Neural cell (in vitro differentiated cells): ENCODE data around the gene KAT8. TPM values are rescaled to one million over a fixed set of nuclear protein-coding genes. Genes with fewer than 3 reads are reported as not detected.

Experiments
- H2AFZ ChIP-seq: fragments of 200-600, 300-800 bp; sonication (generic), shearing (Covaris generic); 2 replicates; pipeline ENCODE4 v1.6.0; 2014; ENCODE audit warnings: low read depth, mild to moderate bottlenecking, antibody characterized with exemption, low read length, moderate library complexity
- H3F3A ChIP-seq: fragments of 200-600 bp; shearing (Covaris generic); 2 replicates; pipeline ENCODE4 v1.6.1; 2016; ENCODE audit warnings: mild to moderate bottlenecking, moderate library complexity, mixed read lengths, antibody characterized with exemption, low read length; ENCODE audit not compliant: insufficient read depth, poor library complexity, severe bottlenecking
- H3K27ac ChIP-seq: fragments of 200-600, 300-800 bp; sonication (generic), shearing (Covaris generic); 2 replicates; pipeline ENCODE4 v1.5.1; 2014; ENCODE audit warnings: mild to moderate bottlenecking, low read length, moderate library complexity
- H3K27me3 ChIP-seq: fragments of 300-800, 200-600 bp; sonication (generic), shearing (Covaris generic); 2 replicates; pipeline ENCODE4 v1.6.0; 2014; ENCODE audit warnings: mild to moderate bottlenecking, low read depth, low read length, moderate library complexity; ENCODE audit not compliant: insufficient read depth
- H3K36me3 ChIP-seq: fragments of 300-800, 200-600 bp; sonication (generic), shearing (Covaris generic); 2 replicates; pipeline ENCODE4 v1.5.1; 2014; ENCODE audit warnings: mild to moderate bottlenecking, antibody characterized with exemption, low read length, moderate library complexity; ENCODE audit not compliant: insufficient read depth
- H3K4me2 ChIP-seq: fragments of 300-800, 200-600 bp; sonication (generic), shearing (Covaris generic); 2 replicates; pipeline ENCODE4 v1.6.0; 2014; ENCODE audit warnings: mild to moderate bottlenecking, low read length
- H3K4me3 ChIP-seq: fragments of 300-800, 200-600 bp; sonication (generic), shearing (Covaris generic); 2 replicates; pipeline ENCODE4 v1.5.1; 2014; ENCODE audit warnings: mild to moderate bottlenecking, low read length, moderate library complexity
- H3K79me2 ChIP-seq: fragments of 200-600 bp; shearing (Covaris generic); replicated peaks from 2 replicates; pipeline ENCODE4 v1.6.0; 2014; ENCODE audit warnings: mild to moderate bottlenecking, low read length, moderate library complexity; ENCODE audit not compliant: insufficient read depth
- H3K9ac ChIP-seq: fragments of 300-800, 200-600 bp; sonication (generic), shearing (Covaris generic); 2 replicates; pipeline ENCODE4 v1.6.1; 2016; ENCODE audit warnings: mild to moderate bottlenecking, low read length, mixed read lengths
- H3K9me2 ChIP-seq: fragments of 200-600 bp; shearing (Covaris generic); 2 replicates; pipeline ENCODE4 v1.6.1; 2016; ENCODE audit warnings: mild to moderate bottlenecking, low read length, mixed read lengths; ENCODE audit not compliant: insufficient read depth
- H3K9me3 ChIP-seq: fragments of 200-600, 300-800 bp; sonication (generic), shearing (Covaris generic); 2 replicates; pipeline ENCODE4 v1.6.1; 2016; ENCODE audit warnings: mild to moderate bottlenecking, mixed run types, low read length, moderate library complexity, mixed read lengths
- H4K20me1 ChIP-seq: fragments of 200-600 bp; shearing (Covaris generic); 2 replicates; pipeline ENCODE4 v1.6.1; 2016; ENCODE audit warnings: mild to moderate bottlenecking, mixed run types; ENCODE audit not compliant: insufficient read depth
- CTCF ChIP-seq: fragments of 450-650 bp; IDR thresholded peaks from 2 replicates; pipeline ENCODE4 v1.5.1; 2014; ENCODE audit warnings: antibody characterized with exemption, mild to moderate bottlenecking, moderate library complexity; ENCODE audit not compliant: poor library complexity, severe bottlenecking
- EP300 ChIP-seq: fragments of 450-650 bp; conservative IDR thresholded peaks from 2 replicates; pipeline ENCODE4 v1.6.1; 2014; ENCODE audit warnings: antibody characterized with exemption, mild to moderate bottlenecking, moderate library complexity; ENCODE audit not compliant: poor library complexity, severe bottlenecking
- EZH2 ChIP-seq: fragments of 200-600, 300-800 bp; shearing (Covaris generic), sonication (generic); IDR thresholded peaks from 2 replicates; pipeline ENCODE4 v1.6.1; 2014; ENCODE audit warnings: antibody characterized with exemption, low read length, borderline replicate concordance, mild to moderate bottlenecking; ENCODE audit not compliant: insufficient read depth, poor library complexity, severe bottlenecking
- MXI1 ChIP-seq: fragments of 450-650 bp; conservative IDR thresholded peaks from 2 replicates; pipeline ENCODE4 v1.6.1; 2014; ENCODE audit warnings: antibody characterized with exemption, mild to moderate bottlenecking; ENCODE audit not compliant: poor library complexity, severe bottlenecking
- POLR2AphosphoS5 ChIP-seq: IDR thresholded peaks from 2 replicates; pipeline ENCODE4 v1.6.1; 2012
- RAD21 ChIP-seq: fragments of 450-650 bp; conservative IDR thresholded peaks from 2 replicates; pipeline ENCODE4 v1.6.1; 2014; ENCODE audit warnings: antibody characterized with exemption, mild to moderate bottlenecking, moderate library complexity
- REST ChIP-seq: IDR thresholded peaks from 2 replicates; pipeline ENCODE4 v1.6.1; 2012; ENCODE audit warnings: borderline replicate concordance
- SMC3 ChIP-seq: fragments of 450-650 bp; conservative IDR thresholded peaks from 2 replicates; pipeline ENCODE4 v1.6.1; 2014; ENCODE audit warnings: antibody characterized with exemption, mild to moderate bottlenecking, moderate library complexity; ENCODE audit not compliant: poor library complexity
- TAF1 ChIP-seq: IDR thresholded peaks from 2 replicates; pipeline ENCODE4 v1.6.1; 2012; ENCODE audit warnings: low read depth
- polyA plus RNA-seq: library from polyadenylated mRNA; depleted of rRNA; stranded (reverse); fragments of >200 nt; gene quantifications from 2 replicates; pipeline ENCODE4 v1.2.3, GENCODE V29; 2014

KAT8 gene
- polyA plus RNA-seq, 1 donor from 2014 or later: 98.0 TPM

GRCh38 chr16:31077592-31078396 is 39.7 kb upstream of the KAT8 start:
- no peak overlapping the region for H3K4me3 ChIP-seq
- H3K27ac ChIP-seq: no peak overlapping the region
- no peaks in the 10 kb centered on the region for H3F3A ChIP-seq
- no peaks in the 10 kb centered on the region for H3K9me2 ChIP-seq
- H3K36me3 ChIP-seq: peaks cover 11% of the 10 kb centered on the region
- H4K20me1 ChIP-seq: no peaks in the 10 kb centered on the region
- no peak overlapping the region for H3K9ac ChIP-seq
- no peak overlapping the region for H3K4me2 ChIP-seq
- H3K27me3 ChIP-seq: no peaks in the 10 kb centered on the region
- peaks cover 22% of the 10 kb centered on the region for H3K79me2 ChIP-seq
- TF ChIP-seq EZH2: no peak
- TF ChIP-seq MXI1: no peak
- no peak for TF ChIP-seq REST
- TF ChIP-seq CTCF: no peak
- TF ChIP-seq TAF1: no peak
- no peak for TF ChIP-seq EP300
- TF ChIP-seq RAD21: no peak
- no peak for TF ChIP-seq SMC3
- TF ChIP-seq POLR2AphosphoS5: no peak
- no peaks in the 10 kb centered on the region for H3K9me3 ChIP-seq
- H2AFZ ChIP-seq: no peak overlapping the region

- Histone ChIP-seq H3F3A (no peaks in the 10 kb centered on the region), H3K9me2 (no peaks in the 10 kb centered on the region), H4K20me1 (no peaks in the 10 kb centered on the region), H3K9ac (no peak overlapping the region), H3K9me3 (no peaks in the 10 kb centered on the region), H3K27ac (no peak overlapping the region), H3K4me2 (no peak overlapping the region), H3K79me2 (peaks cover 19% of the 10 kb centered on the region), H3K27me3 (no peaks in the 10 kb centered on the region), H3K36me3 (peaks cover 11% of the 10 kb centered on the region), H2AFZ (no peak overlapping the region), H3K4me3 (no peak overlapping the region)
- no peak for TF ChIP-seq SMC3
- no peak for TF ChIP-seq MXI1
- no peak for TF ChIP-seq POLR2AphosphoS5
These were observed 38.7 kb upstream of the KAT8 start for GRCh38 chr16:31078597-31079341.
